NCI-H2227 treated with DMSO at 0.1 percent for 48 hours (cell line): ENCODE data around the gene ALMS1.
"Not testable (repeated sequence)": the region's sequence is repeated elsewhere in the genome, so short reads cannot be mapped to it uniquely, and the experiment has no call there.

ENCODE experiments used
- DNase-seq: peaks from one replicate; lab custom pipeline; 2025; lab: John Stamatoyannopoulos, UW

ALMS1 gene

GRCh38 chr2:73503992-73504570, 118.4 kb downstream of the ALMS1 start:
- DNase-seq: no peak

DNA sequence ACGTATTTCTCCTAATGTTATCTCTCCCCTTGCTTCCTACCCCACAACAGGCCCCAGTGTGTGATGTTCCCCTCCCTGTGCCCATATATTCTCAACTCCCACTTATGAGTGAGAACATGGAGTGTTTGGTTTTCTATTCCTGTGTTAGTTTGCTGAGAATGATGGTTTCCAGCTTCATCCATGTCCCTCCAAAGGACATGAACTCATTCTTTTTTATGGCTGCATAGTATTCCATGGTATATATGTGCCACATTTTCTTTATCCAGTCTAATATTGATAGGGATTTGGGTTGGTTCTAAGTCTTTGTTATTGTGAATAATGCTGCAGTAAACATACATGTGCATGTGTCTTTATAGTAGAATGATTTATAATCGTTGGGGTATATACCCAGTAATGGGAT, 119.2 kb downstream of the ALMS1 start:
- not testable (repeated sequence) for DNase-seq

DNA sequence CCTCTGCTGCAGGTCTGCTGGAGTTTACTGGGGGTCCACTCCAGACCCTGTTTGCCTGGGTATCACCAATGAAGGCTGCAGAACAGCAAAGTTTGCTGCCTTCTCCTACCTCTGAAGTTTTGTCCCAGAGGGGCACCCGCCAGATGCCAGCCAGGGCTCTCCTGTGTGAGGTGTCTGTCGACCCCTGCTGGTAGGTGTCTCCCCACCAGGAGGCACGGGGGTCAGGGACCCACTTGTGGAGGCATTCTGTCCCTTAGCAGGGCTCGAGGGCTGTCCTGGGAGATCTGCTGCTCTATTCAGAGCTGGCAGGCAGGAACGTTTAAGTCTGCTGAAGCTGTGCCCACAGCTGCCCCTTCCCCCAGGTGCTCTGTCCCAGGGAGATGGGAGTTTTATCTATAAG, 124.8 kb downstream of the ALMS1 start:
- DNase-seq: not testable (repeated sequence)

- DNase-seq: no peak
Observed at GRCh38 chr2:73516033-73516432, 130.4 kb downstream of the ALMS1 start.

DNA sequence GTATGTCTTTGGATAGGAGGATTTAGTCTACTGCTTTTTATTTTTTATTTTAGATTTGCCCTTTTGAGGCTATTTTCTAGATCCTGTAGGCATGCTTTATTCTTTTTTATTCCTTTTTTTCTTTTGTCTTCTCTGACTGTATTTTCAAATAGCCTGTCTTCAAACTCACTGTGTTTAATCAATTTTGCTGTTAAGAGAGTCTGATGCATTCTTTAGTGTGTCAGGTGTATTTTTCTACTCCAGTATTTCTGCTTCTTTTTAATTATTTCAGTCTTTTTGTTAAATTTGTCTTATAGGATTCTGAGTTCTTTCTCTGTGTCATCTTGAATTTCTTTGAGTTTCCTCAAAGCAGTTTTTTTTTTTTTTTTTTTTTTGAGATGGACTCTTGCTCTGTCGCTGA, 143.1 kb downstream of the ALMS1 start:
- DNase-seq: no peak

DNA sequence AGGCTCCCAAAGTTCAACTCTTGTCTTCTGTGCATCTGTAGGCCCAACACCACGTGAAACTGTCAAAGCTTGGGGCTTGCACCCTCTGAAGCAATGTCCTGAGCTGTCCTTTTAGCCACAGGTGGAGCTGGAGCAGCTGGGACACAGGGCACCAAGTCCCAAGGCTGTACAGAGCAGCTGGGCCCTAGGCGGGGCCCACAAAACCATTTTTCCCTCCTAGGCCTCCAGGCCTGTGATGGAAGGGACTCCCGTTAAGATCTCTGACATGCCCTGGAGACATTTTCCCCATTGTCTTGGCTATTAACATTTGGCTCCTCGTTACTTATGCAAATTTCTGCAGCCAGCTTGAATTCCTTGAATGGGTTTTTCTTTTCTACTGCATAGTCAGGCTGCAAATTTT, 145.1 kb downstream of the ALMS1 start:
- not testable (repeated sequence) for DNase-seq

DNA sequence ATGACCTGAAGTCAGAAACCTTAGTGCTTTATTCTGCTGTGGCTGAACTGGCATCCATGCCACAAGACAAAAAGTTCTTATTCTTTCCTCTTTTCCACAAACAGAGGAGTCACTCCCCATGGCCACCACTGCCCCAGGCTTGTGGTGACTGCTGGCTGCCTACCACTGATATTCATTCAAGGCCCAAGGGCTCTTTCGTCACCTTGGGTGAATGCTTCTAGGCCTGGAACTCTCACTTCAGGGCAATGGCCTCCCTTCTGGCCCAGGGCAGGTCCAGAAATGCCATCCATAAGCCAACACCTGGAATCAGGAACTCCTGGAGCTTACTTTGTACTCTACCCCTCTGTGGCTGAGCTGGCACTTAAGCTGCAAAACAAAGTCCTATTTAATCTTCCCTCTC, 146.7 kb downstream of the ALMS1 start:
- DNase-seq: no peak

DNA sequence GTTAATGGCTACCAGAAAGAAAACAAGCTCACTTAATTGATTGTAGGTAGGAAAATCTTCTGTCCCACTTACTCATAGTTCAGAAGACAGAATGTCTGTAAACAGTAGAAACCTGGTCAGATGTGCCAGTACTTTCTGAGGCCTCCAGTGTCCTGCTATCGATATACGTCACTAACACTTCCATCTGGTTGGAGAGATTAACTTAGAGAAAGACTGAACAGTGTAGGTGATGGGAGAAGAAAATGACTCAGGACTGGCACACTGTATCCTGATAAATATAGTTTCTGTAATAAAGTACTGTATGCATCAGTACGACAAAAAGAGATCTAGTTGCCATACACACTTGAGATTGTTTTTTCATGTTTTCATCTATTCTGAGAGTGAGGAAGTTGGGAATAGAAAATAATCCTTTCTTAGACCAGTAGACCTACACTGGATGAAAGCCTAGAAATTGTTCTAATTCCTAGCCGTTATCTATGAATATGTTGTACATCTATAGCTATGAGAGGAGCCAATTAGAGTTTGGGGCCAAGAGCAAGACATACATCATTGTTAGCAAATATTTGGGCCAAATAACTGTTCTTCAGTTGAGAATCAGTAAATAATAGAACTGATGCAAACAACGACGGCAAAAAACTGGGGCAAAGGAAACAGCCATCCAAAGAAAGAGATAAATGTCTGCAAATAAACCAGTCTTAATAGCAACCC, 150.7 kb downstream of the ALMS1 start:
- DNase-seq: no peak

GRCh38 chr2:73560875-73561274, 175.2 kb downstream of the ALMS1 start:
- peak; percentile 81 for DNase-seq

DNA sequence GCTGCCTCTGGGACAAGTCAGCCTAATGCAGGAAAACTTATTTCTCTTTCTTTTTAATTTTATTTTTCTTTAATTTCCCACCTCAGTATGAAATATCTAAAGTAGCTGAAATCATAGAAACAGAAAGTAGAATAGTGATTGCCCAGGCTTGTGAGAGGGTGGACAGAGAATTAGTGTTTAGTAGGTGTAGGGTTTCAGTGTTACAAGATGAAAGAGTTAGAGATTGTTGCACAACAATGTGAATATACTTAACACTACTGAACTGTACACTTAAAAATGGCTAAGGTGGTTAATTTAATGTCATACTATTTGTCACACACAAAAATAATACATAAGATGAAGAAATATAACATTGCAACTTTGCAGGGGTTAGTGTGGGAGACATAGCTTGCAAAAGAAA, 175.8 kb downstream of the ALMS1 start:
- no peak for DNase-seq

DNA sequence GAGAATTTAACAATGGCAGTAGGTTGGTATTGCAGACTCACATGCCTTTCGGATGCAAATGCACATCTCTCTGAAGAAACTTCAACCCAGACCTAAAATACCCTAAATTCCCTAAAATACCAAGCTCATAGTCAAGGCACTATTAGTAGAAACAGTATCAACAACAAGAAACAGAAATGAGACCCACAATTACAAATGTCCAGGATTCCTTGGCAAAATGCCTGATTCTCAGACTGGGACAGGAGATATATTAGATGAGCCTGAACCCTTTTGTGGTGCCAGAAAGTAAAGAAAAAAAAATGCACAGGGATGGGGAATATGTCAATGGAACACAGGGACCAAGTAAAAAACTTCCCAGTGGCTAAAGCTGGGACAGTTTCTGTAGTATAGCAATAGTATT, 179.3 kb downstream of the ALMS1 start:
- DNase-seq: no peak

DNA sequence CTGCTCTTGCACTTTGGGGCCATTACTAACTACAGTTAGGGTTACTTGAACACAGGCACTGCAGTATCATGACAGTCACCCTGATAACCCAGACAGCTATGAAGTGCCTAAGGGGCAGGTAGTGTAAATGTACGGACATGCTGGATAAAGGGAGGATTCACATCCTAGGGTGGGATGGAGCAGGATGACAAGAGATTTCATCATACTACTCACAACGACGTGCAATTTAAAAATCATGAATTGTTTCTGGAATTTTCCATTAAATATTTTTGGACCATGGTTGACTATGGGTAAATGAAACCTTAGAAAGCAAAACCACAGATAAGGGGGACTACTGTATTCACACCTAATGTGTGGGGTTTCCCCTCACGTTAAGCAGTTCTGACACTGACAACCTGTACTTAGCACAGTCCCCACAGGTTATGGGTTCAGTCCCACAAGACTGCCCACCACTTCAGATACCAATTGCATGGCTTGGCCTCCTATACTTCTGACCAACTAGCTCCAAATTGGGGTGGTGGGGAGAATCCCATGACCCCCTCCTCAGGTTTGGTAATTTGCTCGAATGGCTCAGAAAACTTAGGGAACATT, 180.7 kb downstream of the ALMS1 start:
- DNase-seq: no peak

GRCh38 chr2:73575261-73575660, 189.6 kb downstream of the ALMS1 start:
- DNase-seq: no peak

- DNase-seq: no peak
Observed at GRCh38 chr2:73582364-73582763, 196.7 kb downstream of the ALMS1 start.

DNA sequence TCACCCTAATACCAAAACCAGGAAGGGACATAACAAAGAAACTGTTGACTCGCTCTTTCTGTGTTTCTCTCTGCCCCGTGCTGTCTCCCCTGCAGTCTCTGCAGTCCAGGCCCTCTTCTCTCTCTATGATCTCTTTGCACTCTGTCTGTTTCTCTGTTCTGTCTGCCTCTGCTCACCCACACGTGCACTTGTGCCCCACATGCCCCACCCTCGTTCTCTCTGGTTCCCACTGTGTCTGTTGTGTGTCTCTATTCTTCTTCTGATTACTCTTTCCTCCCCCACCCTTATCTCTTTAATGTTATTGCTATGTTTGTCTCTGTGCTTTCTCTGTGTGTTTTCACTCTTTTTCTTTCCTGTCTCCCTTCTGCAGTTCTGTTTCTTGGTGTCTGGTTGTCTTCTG, 202.5 kb downstream of the ALMS1 start:
- DNase-seq: no peak

DNA sequence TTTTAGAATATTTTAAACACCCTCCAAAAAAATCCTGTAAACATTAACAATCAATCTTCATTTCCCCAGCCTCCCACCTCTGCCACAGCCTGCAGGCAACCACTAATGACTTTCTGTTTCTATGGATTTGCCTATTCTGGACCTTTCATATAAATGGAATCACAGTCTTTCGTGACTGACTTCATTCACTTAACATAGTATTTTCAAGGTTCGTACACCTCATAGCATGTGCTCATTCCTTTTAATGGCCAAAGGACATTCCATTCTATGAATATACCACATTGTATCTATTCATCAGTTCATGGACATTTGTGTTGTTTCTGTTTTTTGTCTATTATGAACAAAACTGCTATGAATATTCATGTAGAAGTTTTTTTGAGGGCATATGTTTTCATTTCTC, 208.0 kb downstream of the ALMS1 start:
- no peak for DNase-seq

DNA sequence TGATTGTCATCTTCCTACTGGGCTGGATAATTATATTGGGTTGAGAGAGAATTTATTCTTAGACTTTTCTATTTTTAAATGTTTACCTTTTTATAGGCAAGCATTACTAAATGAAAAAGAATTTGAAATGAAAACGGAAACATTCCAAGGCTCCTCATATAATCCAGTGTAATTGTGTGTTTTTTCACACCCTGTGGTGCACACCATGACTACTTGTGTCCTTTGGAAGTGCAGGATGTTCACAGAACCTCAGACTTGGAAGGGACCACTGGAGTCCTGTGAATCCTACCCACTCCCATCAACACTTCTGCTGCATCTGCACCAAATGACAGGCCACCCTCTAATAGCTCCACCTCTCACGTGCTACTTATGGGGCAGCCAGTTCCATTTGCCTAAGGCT, 208.6 kb downstream of the ALMS1 start:
- DNase-seq: no peak

GRCh38 chr2:73601780-73602179, 216.1 kb downstream of the ALMS1 start:
- no peak for DNase-seq

GRCh38 chr2:73603099-73603588, 217.5 kb downstream of the ALMS1 start:
- DNase-seq: not testable (repeated sequence)

- DNase-seq: not testable (repeated sequence)
Observed at GRCh38 chr2:73604589-73604988, 219.0 kb downstream of the ALMS1 start.

DNA sequence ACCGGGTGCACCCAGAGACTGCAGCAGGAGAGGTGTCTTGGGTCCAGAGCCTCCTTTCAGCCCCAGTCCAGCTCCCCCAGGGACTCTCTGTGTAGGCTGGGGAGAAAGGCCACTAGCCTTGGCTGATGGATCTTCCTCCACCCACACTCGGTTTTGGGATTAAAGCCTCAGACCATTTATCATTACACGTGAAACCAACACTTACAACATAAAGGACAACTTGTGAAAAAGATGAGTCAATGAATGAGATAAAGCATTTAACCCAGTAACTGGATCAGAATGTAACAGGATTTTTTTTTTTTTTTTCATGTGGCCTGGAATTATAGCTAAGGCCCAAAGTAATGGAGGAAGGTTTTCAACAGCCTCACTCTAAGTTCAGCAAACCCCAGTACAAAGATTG, 224.5 kb downstream of the ALMS1 start:
- no peak for DNase-seq

DNA sequence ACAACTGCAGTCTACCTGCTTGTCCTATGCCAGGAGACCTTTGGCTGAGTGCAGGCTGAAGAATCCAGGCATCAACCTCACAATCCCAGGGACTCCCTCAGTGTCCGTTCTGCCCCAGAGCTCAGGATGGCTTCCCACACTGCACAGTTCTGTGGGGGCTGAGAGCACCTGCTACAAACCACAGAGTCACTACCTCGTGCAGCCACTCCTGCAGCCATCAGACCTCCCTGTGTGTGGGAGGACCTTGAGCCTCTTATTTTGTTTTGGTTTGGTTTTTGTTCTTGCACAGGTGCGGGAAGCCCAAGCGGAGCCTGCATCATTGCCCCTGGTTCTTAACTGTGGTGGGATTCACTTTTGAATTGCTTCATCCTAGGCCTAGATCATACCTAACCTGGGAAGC, 225.6 kb downstream of the ALMS1 start:
- no peak for DNase-seq

DNA sequence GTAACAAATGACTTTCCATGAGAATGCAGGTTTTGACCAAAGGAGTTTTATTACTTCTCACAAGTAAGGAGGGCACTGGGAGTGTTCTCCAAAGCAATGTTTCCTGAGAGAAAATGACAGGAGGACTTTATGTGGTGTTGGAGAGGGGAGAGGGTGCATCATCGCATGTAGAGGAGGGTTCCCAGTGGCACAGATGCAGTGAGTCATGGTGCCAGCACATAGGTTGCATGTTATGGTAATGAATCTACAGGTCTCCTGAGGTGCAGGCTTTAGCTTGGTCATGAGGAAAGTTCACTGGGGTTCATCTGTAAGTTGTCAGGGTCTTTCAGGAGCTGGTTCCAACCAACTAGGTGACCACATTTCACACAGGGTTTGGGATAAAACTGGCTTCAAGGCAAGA, 226.2 kb downstream of the ALMS1 start:
- no peak for DNase-seq

DNA sequence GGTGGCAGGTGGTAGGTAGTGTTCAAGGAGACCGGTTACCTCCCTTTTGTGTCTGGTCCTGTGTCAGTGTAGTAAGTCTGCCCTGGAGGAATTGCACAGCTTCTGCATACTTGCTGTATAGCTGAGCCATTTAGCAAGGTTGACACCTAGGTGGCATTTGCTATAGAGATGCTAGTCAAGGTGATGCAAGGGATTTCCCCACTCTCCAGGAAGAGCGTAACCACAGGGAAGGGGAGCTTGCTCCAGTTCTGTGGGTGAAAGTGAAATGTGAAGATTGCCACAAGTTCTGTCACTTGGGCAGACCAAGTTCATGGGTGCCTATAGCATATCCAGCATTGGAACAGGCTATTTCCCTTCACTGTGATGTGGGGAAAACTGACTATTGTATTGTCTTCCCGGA, 228.5 kb downstream of the ALMS1 start:
- DNase-seq: no peak
